DMS79 (cell line): ENCODE measurements around the gene CITED2.
"Not testable (repeated sequence)": the region's sequence is repeated elsewhere in the genome, so short reads cannot be mapped to it uniquely, and the experiment has no call there.

ENCODE experiments used
- DNase-seq: peaks from one replicate; lab custom pipeline; 2025; lab: John Stamatoyannopoulos, UW

The CITED2 gene

DNA sequence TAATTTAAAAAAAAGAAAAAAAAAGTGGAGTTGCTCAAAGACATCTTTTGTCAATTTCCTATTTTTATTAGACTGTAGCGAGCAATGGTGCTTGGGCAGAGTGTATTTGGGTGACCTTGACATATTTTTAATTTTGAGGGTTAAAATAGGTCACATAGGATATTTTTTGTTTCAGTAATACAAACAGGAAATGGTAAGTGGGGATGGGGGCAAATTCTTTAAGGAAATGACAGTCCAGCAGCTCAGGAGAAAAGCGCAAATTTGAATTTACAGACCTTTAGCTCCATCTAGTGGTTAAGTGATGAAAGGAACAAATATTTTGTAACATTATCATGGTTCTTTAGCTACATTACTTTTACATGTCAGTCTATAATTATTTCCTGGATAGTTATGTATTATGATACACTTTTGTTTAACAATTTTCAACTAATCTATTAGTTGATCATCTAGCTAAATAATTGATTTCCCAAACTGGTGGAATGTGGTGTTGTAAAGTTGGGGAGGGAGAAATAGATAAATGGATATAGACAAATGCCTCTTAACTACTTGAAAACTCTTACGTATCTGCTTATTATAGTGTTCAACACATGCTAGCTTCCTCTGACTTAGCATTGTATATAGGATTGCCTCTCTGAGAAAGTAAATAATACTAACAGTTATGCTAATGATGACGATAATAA, 10.0 kb downstream of the CITED2 start:
- peak; percentile 15 for DNase-seq

DNA sequence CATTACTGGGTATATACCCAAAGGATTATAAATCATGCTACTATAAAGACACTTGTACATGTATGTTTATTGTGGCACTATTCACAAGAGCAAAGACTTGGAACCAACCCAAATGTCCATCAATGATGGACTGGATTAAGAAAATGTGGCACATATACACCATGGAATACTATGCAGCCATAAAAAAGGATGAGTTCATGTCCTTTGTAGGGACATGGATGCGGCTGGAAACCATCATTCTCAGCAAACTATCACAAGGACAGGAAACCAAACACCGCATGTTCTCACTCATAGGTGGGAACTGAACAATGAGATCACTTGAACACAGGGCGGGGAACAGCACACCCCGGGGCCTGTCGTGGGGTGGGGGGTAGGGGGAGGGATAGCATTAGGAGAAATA, 10.7 kb downstream of the CITED2 start:
- DNase-seq = not testable (repeated sequence)

DNA sequence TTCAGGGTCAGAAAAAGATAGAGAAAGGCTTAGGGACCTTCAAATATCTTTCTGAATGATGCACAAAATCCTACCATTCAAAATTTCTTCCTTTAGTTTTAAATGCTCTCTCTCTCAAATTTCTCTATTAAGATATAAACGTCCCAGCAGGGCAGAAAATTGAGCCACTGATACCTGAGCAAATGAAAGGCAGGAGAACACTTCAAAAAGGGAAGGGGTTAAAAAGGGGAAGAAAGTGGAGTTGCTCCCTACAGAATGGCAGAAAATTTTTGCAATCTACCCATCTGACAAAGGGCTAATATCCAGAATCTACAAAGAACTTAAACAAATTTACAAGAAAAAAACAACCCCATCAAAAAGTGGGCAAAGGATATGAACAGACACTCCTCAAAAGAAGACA, 11.3 kb downstream of the CITED2 start:
- not testable (repeated sequence) for DNase-seq

DNA sequence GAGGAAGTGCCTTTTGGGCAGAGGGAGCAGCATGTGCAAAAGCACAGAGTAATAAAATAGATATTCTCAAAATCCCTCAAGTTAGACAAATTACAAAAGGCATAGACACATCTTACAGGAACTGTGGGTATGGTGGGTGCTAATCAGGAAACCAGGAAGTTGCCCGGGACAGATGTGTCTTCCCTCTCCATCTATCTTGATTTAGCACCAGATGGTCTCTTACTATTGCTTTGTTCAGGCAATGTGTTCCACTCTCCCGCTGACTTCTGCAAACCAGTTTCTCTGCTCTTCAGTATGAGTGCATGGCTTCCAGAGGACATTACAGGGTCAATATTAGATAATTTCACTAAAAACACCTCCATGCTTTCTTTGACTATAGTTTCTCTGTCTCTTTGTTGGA, 13.2 kb downstream of the CITED2 start:
- no peak for DNase-seq

DNA sequence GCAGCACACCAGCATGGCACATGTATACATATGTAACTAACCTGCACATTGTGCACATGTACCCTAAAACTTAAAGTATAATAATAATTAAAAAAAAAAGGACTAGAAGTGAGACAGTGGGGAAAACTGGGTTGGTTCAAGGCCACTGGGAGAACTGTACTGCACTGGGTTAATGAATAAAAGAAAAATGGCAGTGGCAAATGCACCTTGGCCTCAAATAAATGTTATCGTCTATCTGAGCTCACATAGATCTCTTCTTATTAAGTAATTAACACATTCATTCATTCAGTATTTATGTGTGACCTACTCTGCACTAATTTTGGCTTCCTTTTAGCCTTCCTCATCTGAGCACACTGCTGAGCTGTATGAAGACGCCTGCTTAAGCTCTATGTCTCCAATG, 17.5 kb downstream of the CITED2 start:
- no peak for DNase-seq

DNA sequence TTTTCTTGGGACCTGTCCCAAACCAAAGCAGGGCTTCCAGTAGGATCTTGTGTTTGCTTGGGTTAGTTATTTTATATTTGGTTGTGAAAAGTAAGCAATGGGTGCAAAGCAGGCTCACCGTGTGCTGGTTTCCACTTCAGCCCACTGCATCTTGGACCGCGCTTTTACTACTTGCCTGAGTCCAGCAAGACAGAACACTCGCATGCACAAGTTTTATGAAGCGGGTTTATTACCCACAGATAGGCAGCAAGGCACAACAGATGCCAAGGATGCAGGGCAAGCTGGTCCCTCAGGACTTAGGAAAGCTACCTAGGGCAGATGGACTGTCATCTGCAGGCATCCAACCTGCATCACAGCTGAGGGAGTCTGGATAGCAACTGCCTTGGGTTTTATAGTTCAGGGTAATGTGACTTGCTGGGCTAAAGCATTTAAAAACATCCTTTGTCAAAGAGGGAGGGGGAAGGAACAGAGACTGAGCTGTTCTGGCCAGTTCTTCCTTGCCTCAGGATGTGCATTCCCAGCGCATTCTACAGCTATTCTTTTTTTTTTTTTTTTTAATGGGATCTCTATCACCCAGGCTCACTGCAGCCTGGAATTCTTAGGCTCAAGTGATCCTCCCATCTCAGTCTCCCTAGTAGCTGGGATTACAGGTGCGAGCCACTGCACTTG, 18.5 kb downstream of the CITED2 start:
- no peak for DNase-seq

DNA sequence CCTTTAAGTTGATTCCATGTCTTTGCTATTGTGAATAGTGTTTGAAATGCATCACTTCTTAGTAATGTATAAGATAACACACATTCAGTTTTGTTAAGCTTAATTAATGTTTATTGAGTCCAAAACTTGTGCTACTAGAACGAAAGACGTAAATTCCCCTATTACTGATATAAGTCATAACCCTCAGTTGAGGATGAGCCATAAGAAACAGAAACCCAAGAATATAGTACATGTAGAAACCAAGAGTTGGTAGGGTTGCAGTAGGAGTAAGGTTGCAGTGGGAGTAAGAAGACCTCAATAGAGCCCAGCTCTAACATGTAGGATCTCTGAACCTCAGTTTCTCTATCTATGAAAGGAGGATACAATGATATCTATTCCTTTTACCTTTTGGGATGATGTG, 19.3 kb downstream of the CITED2 start:
- DNase-seq = no peak

DNA sequence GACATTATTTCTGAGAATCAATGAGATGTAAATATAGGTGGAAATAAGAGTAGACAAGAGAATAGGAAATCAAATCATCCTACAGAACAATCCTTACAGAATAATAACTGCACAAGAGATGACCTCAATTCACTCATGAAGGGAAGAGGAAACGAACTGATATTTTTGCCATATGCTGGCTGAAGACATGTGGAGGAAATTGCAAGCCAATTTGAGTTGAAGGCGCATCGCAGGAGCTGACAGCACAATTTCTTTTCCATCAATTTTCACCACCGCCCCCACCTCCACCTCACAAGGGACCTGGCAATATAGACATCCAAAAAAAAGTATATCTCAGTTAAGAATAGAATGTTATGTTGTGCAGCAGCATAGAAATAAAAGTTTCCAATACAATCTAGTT, 20.3 kb downstream of the CITED2 start:
- no peak for DNase-seq

DNA sequence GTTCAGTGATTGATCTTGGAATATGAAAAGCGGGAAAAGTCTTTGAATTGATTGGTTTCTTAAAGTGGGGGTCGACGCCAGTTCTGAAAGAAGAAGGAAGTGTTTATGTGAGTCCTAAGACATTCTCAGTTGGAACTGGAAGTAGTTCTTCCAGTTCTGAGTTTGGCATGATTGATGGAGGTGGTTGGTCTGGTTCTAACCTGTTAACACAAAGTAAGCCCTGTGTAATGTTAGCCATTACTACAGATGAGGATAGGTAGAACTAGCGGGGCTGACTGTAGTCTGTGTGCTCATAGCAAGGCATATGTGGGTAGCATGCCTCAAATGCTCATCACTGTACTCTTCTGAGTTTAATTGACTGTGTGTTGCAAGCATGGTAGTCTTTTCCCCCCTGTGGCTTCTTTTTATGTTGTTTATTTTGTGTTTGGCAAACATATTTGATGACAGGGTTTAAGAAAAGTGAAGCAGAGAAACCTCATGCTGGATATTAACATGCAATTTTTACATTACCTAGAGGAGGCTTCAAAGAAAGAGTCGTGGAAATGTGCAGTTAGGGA, 24.9 kb downstream of the CITED2 start:
- no peak for DNase-seq

DNA sequence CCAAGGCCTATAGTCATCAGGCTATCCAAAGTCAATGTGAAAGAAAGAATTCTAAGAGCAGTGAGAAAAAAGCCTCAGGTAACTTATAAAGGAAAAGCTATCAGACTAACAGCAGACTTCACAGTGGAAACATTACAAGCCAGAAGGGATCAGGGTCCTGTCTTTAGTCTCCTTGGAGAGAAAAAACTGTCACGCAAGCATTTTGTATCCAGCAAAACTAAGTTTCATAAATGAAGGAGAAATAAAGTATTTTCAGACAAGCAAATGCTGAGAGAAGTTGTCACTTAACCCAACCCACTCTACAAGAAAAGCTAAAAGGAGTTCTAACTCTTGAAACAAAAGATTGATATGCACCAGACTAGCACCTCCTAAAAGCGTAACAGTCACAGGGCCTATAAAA, 28.1 kb downstream of the CITED2 start:
- DNase-seq = no peak

DNA sequence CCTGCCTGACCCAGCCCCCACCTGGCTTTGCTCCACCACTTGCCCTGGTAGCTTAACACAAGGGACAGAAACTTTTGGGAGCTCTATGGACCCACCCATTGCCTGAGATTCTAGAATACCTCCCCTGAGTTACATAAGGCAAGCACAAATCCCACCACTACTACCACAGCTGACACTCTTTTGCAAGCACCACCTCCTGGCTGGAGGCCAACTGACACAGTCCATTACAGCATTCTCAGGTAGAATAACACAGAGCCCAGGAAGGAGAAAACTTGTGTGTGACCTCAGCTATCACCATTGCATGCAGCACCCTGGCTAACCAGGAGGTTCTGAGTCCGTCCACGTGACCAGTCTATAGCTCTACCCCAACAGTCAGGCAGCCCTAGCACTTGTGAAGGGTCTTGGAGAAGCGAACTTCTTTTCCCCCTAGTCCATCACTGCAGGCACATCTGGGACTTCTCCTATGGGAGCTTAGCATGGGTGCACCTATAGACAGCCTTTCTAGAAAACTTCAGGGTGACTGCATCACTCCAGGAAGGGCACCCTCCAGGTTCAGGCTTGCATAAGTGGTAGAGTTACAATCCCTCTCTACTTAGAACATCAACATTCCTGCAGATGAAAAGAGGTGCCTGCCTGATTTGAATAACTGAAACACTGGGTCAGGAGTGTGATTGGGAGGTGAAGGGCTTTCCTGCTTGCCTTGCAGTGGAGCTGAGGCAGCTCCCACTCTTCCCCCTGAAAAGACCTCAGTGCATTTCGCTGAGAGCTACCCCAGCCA, 30.1 kb downstream of the CITED2 start:
- DNase-seq = no peak

DNA sequence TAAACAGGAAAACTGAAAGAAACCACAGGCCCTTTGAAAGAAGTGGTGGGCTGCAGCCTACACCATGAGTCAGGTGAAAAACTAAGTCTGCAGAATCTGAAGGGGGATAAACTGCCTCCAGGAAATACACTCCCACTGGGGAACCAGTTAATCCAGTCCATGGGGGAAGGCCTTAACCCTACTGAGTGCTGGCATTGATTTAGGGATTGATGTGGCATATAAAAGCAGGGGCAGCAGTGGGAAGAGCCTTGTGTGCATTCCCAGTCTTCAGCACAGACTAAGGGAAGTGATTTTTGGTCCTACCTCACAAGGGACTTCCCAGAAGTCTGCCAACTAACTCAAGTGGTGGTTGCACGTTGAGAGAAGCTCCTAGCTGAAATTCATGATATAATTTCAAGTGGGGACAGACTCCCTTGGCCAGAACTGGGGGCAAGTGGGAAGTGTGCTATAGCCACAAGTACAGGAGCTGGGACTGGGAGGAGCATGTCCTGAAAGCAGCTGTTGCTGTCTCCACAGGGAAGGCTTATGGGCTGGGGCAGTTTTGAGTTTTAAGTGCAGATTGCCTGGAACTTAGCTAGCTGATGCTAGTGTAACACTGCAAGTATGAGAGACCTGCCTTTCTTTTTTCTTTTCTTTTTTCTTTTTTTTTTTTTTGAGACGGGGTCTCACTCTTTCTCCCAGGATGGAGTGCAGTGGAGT, 31.2 kb downstream of the CITED2 start:
- DNase-seq = no peak

DNA sequence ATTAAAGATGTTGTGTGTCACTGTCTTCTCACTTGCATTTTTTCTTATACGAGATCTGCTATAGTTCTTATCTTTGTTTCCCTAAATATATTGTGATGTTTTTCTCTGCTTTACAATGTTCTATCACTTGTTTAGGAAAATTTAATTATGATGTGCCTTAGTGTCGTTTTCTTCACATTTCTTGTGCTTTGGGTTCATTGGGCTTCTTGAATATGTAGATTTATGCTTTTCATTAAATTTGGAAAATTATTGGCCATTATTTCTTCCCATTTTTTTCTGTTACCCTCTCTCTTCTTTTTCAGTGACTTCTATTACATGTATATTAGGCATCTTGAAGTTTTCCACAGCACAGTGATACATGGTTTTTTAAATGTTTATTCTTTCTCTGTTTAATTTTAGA, 33.4 kb downstream of the CITED2 start:
- no peak for DNase-seq

DNA sequence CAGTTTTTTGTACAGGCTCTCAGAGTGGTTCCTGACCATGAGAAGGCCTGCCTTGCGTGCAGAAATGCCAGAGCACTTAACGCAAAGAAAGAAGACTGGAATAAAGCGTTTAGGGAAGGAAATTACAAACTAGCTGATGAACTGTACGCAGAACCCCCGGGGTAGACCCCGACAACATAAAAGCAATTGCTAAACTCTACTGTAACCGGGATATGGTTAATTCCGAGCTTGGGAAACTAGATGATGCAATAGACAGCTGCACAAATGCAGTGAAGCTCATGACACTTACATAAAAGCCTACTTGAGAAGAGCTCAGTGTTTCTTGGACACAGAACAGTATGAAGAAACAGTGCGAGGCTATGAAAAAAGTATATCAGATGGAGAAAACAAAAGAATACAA, 35.7 kb downstream of the CITED2 start:
- no peak for DNase-seq

DNA sequence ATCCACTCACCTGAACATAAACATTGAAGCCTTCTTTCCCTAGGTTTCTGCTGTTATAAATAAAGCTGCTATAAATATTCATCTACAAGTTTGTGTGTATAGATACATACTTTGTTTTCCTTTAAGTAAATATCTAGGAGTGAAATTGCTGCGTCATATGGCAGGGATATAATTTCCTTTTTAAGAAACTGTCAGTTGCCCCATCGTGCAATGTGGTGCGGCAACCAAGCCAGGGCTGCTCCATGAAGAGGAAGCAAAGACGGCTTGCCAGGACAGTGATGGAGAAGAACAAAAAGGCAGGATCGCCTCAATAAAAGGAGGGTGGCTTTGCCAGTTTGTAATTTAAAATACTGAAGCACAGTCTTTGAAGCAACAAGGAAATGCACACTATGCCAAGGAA, 36.6 kb downstream of the CITED2 start:
- no peak for DNase-seq

DNA sequence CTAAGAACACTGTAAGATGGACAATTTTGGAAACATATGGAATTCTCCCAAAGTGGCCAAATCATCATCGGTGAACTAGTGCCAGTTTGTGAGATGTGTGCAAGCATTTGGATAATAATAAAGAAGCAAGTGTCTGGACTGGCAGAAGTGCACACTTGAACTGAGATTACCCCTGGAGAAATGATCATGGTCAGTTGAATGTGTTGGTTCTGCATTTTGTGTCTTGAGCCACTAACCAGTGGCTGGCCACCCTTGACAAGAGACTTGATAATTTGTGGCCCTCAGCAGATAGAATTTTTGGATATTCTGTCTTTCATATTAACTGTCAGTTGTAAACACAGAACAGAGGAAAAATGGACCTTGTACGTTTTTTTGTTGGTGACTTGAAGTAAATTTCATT, 37.4 kb downstream of the CITED2 start:
- no peak for DNase-seq

DNA sequence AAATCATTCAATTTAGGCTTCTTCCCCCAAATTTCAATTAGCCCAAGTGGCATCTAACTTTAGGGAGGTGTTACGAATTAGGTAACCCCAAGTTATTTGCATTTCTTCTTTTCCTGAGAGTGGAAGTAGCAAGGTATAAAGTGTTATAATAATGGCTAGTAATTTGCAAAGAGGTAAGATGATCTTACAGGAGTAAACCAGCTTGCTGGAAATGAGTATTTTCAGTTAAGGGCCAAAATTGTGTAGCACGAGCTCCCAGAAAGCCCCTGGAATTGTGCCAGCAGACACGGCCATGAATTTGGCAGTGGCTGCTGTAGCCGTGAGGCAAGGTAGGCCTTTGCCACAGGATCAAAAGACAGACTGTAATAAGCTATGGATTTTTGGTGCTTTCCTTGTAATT, 38.0 kb downstream of the CITED2 start:
- DNase-seq = peak; percentile 48

DNA sequence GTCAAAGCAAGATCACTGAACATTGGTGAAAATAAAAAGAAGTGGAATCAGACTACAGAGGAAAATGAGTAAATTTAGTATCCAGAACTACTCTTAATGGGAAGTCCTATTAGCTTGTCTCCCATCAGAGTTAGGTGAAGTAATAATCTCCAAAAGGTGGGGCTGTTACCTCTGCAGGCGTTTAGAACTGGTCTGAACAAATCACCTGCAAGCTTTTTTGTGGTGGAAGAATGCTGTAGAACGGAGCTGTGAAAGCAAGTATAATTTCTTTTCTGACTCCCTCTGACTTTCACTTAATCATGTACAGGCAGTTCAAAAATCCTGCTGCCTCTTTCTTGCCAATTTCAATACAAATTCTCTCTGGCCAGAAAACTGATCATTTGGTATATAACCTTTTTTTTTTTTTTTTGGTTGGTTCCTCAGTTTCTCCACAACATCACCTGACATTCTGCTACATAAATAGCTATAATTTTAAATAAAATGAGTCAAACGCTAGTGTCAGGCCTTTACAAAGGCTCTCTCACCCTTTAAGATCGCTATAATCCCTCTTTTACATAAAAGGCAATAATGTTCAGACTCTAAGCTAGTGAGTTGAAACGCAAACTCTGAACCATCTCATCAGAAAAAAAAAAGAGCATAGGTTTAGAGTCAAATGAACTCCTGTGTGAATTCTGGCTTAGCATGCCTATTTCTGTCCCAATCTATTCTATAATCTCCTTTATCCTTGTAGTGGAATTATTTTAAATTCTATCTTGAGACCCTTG, 38.8 kb downstream of the CITED2 start:
- no peak for DNase-seq

DNA sequence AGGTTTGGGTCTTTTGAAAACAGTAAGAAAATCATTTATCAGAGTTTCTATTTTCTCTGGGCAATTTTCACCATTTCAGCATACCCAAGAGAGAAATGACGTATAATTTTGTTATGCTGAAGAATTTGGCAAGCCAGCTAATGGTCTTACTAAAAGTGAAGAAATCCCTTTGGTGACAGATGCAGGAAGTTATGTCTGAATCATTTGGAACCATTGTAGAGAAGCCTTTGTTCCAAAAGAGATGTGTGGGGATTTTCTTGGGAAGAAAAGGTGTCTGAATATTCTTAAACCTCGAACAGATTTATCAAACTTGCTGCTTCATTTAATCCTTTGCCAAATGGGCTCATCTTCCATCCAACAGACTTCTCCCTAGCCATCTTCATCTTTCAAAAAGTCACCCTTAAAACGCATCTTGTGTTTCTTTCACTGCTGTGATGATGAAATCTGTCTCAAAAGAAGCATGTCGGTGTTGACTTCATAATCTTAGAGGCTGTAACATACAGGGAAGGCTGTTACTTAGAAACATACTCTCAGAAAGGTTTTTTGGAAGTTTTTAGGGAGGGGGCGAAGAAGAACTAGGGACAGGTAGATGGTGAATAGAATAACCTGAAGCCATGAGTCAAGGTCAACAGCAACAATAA, 39.5 kb downstream of the CITED2 start:
- no peak for DNase-seq

DNA sequence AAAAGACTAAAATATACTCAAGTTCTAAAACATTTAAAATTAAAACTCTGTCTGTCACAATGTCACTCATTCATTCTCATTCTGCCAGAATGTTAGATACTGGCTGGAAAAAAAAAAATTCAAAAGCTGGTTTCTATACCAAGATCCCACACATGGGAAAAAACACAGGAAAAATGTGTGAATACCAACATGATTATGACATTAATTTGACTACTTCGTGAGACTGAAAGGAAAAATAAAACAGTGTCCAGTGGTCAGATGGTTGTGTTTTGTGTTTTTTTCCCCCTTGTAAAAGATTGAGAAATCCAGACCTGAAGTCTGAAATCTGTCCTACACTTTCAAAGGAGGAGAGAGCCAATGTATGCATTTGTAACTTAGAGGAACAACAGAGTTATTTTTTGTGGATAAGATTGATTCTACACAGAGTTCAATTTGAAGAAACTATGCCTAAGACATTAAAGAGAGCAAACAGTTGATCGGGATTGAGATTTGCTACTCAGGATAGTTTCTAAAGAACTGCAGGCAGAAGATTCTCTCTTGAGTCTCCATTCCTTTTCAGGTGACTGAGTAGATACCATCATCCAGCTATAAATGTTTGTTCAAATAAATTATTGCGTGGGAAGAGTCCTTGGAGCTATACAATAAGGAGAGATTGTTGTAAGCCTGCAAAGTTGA, 43.5 kb downstream of the CITED2 start:
- DNase-seq = no peak

DNA sequence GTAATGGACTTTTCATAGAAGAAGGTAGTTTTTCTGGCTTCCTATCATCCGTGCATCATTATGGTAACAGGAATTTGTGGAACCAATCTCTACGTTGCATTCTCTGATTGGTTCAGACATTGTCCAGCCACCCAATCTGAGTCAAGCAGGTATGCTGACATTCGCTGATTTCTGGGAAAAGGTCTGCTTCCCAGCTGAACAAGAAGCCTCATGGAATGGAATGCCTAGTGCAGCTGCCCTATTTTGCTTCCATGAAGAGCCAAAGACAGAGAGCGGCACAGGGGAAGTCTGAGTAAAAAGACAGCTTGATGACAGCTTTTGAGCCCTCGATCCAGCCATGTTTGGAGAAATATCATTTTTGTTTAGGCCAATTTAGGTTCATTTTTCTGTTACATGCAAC, 44.1 kb downstream of the CITED2 start:
- no peak for DNase-seq
